ENCODE data around the gene ZYX.
"Not testable (repeated sequence)": the region's sequence is repeated elsewhere in the genome, so short reads cannot be mapped to it uniquely, and the experiment has no call there.

ZYX gene

DNA sequence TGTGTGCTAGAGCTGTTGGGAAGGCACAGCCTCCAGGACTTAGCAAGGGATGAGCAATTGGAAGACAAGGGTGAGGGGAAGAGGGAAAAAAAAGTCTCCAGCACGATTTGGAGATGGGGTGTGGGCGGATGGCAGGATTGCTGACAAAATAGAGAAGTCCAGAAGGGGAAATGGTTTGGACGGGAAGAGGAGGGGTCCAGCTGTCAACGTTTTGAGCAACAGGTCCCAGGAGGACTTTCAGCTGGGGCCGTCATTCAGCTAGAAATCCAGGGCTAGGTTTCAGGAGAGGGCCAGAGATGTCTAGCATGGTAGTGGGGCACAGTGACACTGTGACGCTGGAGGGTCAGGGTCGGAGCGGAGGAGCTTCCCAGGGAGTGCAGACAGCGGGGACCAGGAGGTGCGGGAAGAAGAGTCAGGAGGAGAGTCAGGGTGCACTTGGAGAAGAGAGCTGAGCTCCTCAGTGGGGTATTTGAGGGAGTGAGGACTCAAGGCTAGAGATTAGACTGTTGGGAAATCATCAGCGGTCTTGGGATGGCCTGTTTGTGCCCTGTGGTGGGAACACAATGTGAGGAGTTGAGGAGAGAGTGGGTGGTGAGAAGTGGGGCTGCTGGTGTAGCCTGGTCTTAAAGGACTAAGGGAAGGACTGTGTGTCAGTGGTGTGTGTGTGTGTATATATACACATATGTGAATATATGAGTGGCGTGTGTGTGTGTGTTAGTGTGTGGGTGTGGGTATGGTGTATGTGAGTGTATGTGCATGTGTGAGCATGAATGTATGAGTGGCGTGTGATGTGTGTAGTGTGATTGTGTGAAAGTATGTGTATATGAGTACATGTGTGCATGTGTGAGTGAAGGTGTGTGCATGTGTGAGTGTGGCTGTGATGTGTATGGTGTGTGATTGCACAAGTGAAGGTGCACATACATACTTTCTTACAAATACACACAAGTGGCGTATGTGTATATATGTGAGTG, 3.8 kb downstream of the ZYX start:
- no peak for DNase-seq

DNA sequence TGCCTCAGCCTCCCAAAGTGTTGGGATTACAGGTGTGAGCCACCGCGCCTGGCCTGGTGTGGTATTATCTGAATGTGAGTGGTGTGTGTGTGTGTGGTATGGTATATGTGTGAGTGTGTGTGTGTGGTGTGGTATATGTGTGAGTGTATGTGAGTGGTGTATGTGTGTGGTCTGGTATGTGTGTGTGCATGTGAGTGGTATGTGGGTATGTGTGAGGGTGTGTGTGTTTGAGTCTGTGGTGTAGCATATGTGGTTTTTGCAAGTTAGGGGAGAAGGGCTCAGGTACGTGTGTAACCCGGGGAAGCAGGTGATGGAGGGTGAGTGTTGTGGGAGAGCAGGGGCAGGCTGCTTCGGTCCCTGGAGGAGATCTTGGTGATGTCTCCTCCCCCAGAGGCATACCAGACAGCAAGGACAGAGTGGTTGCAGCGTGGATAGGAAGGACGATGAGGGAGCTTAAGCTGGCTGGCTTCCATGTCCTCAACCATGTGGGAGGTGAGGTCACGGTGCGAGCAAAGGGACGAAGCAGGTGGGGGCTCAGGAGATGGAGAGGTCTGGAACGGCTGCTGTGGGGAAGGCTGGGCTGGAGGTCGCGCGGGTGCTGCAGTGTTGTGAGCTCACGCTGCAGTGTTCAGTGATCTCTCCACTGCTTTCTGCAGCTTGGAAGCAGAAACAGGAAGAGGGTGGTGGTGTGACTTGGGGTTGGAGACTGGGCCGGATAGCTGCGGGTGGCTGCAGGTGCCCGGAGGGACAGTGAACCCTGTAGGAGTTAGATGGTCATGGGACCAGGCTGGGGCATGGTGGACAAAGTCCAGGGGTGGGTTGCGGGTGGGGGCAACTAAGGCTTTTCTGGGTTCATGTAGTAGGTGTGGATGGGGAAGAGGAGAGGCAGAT, 5.0 kb downstream of the ZYX start:
- DNase-seq: no peak

DNA sequence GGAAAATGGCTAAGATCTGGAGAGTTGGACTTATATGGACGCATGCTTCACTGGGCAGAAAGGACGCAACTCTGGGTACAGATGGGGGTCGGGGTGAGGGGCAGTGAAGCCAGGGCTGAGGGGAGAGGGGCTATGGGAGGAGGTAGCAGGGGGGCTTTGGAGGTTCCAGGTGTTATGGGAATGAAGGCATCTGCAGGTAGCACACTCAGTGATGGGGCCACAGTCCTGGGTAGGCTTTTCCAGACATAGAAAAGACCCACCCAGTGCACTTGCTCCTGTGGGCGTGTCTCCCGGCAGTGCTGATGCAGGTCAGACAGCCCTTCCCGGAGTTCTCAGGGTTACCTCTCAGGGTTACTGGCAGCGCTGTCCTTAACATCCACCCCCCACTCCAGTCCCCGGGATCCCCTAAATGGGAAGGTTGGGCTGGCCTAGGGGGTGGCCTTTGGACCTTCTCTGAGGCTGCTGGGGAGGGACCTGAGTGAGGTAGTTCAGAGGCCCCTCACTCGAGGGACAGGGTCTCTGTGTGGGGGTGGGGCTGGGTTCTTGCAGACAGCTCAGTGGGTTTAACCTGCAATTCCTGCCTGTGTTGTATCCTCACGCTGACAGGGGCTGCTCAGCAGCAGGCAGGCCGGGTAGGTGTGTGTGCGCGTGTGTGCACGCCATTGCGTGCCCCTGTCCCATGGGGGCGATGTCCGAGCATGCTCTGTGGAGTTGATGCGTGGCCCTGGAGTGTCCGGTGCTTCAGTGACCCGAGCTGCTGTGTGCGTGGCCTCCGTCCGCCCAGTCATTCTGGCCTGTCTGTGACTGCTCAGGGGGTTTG, 6.2 kb downstream of the ZYX start:
- DNase-seq: no peak

DNA sequence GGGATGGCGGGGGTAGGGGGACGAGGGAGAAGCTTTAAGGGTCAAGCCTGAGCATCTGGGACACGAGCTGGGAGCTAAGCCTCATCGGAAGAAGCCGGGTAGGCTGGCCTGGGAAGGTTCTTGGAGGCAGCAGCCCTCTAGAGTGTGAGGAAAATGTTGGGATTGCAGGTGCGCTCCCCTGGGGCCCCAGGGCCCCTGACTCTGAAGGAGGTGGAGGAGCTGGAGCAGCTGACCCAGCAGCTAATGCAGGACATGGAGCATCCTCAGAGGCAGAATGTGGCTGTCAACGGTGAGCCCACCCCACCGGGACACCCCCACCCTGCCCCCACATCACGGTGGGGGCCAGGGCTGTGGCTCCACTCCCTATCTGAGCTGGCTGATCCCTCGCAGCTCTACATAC, 6.9 kb downstream of the ZYX start:
- DNase-seq: no peak

DNA sequence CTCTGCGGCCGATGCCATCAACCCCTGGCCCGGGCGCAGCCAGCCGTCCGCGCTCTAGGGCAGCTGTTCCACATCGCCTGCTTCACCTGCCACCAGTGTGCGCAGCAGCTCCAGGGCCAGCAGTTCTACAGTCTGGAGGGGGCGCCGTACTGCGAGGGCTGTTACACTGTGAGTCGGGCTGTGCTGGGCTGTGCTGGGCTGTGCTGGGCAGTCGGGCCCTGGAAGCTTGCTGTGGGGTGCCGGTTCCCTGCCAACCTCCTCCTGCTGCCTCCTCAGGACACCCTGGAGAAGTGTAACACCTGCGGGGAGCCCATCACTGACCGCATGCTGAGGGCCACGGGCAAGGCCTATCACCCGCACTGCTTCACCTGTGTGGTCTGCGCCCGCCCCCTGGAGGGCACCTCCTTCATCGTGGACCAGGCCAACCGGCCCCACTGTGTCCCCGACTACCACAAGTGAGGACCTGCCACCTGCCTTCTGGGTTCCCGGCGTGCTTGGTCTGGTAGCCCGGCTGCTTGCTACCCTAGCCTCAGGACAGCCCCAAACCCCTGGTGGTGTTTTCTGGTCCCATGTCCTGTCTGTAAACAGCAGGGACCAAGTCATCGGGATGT, 7.5 kb downstream of the ZYX start:
- DNase-seq: no peak

DNA sequence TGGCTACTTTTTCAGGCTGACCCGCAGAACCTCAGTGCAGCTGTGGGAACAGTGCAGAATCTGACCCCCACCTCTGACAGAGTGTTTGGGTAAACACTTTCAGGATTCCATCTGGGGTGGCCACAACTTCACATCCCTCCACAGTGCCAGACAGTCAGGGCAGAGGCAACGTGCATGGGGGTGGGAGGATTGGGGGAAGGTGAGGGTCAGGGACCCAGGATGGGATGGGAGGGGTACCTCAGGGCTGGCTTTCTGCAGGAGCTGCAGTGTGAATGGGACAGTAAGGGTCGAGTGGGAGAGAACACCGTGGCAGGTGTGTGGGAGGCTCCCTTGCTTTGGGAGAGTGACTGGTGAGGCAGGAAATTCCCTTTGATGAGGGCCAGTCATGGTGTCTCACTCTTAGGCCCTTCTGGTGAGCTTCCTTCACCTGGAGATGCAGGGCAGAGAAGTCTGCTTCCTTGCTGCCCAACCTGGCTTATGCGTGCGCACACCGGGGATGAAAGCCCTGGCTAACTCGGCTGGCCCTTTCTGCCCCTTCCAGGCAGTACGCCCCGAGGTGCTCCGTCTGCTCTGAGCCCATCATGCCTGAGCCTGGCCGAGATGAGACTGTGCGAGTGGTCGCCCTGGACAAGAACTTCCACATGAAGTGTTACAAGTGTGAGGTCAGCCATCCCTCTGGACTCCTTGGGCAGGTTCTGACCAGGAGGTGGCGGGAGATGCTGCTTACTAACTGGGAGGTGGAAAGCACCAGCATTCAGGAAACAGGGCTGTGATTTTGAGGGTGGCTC, 8.4 kb downstream of the ZYX start:
- DNase-seq: no peak

DNA sequence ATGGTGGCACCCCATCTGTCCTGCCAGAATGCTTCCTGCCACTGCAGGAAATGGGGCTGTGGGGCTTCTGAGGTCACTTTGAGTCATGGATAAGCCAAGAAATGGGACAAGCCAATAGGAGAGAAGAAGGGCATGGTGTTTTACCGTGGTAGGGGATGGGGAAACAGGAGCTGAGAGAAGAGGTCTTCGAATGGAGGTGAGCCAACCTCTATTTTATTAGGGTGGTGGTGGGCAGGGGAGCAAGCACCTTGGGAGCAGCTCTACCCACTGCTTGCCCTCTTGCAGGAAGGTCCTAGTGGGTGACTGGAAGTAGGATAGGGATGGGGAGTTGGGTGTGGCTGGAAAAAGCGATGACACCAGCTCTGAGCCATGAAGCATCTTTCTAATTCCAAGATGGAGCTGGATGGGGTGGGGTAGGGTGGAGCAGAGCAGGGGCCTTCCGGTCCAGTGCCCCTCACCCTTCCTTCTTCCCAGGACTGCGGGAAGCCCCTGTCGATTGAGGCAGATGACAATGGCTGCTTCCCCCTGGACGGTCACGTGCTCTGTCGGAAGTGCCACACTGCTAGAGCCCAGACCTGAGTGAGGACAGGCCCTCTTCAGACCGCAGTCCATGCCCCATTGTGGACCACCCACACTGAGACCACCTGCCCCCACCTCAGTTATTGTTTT, 9.1 kb downstream of the ZYX start:
- no peak for DNase-seq

DNA sequence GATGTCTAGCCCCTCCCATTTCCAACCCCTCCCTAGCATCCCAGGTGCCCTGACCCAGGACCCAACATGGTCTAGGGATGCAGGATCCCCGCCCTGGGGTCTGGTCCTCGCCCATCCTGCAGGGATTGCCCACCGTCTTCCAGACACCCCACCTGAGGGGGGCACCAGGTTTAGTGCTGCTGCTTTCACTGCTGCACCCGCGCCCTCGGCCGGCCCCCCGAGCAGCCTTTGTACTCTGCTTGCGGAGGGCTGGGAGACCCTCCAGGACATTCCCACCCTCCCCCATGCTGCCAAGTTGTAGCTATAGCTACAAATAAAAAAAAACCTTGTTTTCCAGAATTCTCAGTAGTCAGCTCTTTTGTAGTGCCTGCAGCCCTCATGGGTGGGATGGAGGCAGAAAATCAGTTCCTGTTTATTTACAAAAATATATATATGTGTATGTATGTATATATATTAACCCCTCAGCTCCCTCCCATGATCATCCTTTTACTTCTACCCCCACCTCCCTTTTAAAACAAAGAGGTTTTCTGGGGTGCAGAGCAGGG, 9.7 kb downstream of the ZYX start:
- no peak for DNase-seq

DNA sequence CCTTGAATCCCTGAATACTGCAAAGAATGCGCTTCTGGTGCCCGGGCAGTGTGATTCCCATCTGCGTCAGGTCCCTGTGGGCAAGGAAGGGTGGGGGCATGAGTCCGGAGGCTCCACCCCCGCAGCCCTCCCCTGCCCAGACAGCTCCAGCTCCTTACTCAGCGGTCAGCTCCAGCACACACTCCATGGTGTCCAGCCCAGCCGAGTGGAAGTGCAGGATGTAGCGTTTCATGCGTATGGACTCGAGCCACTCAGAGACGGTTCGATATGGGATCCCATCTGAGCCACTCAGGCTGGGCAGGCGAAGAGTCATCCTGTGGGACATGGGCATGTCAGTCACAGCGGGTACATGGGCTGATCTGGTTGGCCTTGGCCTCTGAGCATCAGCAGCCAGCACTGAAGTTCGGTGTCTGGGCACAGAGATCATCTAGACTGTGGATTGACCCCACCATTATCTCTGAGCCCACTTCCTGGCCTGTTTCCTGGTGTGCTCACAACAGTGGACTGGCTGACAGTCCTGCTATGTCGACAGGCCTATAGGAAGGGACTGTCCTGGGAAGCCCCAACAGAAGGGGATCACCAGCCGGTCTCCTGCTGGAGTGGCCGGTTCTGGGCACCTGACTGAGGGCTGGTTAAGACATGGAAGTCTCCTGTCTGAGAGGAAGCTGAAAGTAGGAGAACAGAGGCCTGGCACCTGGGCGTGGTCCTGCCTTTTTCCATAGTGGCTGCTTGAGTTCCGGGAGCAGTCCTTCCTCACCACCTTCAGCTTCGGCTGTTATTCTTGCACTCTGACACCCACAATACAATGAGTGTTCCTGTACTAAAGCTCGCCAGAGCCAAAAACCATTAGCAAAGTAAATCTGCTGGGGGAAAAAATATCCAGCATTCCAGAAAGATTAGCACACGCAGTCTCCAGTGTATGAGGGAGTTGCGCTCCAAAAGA, 10.6 kb downstream of the ZYX start:
- DNase-seq: no peak

DNA sequence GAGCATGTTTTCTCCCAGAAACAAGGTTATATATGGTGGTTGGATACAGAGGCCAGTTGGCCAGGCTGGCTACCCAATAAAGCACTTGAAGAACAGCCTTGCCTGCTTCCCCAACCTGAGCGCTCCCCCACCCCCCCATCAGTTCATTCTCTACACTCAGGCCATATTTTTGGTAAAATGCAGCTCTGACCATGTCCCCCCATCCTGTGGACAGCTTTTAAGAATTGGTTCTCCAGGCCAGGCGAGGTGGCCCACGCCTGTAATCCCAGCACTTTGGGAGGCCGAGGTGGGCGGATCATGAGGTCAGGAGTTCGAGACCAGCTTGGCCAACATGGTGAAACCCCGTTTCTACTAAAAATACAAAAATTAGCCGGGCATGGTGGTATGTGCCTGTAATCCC, 11.3 kb downstream of the ZYX start:
- DNase-seq: not testable (repeated sequence)

DNA sequence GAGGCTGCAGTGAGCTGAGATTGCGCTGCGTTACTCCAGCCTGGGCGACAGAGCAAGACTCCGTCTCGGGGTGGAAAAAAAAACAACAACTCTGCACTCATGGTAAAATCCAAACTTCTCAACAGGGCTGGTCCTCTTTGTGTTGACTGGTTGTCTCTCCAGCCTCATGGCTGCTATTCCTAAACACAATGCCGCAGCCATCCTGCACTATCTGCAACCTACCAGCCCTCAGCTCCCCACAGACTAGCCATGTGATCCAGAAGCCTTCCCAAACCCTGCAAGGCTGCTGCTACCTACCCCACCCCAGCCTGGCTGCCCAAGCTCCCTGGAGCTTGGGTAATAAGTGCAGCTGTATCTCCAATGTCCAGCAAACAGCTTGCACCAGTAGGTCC, 11.7 kb downstream of the ZYX start:
- DNase-seq: no peak

DNA sequence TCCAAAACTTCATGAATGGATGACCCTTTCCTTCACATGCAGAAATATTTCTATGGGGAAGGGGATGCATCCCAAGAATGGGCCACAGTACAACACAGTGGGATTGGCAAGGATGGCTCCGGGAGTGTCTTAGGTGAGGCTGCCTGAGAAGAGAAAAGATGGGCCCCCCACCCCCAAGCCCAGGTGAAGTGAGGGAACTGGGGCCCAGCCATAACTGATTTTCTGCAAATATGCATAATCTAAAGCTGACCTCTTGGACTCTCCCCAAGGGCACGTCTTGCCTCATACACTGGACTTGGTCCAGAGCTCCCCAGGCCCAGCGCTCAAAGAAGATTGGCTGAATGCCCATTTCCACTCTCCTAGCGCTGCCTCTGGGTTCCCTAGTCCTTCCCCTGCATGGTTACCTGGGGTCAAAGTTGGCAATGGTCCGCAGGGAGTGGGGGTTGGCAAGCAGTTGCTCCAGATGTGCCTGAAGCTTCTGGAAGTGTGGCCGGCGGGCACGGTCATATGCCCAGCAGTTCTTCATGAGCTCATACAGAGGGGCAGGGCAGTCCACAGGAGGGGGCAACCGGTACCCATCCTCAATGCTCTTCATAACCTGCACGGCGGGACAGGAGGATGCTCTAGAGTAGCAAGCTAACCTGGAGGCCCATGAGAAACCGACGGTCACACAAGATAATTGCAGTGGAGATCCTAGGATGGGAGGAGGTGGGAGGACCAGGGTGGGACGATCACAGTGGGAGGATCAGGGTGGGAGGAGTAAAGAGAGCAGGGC, 12.3 kb downstream of the ZYX start:
- DNase-seq: no peak

DNA sequence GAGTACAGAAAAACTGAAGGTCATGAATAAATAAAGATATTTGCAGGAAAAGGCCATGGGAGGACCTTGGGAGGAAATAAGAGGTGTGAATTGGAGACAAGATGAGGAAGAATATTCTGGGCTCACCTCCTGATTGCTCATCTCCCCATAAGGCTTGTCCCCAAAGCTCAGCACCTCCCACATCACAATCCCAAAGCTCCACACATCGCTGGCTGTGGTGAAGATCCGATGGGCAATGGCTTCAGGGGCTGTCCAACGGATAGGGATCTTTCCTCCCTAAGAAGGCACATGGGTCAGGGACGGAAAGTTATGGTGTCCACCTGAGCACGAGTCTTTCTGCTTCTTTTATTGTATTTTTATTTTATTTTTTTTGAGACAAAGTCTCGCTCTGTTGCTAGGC, 12.9 kb downstream of the ZYX start:
- no peak for DNase-seq

DNA sequence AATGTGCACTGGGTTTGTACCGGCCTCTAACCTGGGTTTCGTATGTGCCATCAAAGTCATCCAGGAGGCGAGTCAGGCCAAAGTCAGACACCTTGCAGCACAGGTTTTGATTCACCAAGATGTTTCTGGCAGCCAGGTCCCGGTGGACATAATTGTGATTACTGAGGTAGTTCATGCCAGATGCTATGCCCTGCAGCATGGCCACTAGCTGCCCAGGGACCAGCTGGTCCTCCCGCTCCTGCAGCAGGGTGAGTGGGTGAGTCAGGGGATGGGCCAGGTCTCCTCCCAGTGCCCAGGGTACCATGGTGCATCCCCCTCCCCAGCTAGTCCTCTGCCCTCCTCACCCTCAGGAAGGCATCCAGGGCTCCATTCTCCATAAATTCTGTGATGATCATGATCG, 13.6 kb downstream of the ZYX start:
- no peak for DNase-seq

DNA sequence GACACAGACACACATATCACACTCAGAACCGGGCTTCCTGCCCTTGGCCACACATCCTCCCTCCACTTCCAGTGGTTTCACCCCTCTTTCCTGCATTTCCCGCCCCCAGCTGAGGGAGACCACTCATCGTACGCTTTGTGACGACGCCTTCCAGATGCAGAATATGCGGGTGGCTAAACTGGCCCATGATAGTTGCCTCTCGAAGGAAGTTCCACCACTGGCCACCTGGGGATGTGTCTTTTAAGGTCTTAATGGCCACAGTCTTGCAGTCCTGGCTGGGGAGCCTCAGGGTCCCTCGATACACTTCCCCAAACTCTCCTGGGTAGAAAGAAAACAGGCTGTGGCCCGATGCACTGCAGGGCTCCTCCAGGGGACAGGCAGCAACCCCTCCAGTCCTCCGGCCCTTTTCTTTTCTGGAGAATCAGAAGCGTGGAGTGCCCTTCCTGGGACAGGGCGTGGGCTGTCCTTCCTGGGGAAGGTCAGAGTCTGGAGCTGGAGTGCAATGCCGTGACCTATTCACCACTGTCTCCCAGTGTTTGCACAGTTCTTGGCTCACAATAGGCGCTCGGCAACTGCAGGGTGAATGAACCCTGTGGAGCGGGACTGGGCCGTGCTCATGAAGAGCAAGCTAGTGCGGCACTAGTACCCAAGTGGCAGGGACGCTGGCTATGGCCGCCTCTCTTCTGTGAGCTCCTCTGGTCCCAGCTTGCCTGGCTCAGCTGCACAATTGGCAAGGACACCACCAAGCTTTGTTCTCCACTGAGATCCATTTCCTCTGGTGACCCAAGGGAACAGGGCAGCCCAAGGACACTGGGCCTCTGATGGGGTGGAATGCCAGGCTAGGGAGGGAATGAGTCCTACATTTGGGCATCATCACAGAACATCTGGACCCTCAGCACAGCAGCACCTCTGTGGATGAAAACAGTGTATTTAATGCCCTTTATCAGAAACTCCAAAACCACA, 14.3 kb downstream of the ZYX start:
- no peak for DNase-seq

DNA sequence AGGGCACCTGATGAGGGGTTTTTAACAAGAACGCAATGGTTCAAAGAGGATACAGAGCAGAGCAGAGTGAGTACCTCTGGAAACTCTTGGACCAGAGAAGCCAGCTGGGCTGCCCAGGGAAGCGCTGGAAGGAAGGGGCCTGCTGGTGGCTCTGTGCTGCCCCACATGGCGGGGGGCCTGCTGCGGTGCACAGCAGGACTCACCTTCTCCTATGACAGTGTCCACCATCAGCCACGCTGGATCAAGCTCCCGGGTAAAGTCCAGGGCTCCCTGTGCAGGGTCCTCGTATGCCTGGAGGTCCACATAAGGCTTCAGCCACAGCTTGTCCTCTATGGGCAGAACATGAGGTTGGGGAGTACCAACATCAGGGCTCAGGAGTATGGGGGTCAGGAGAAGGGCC, 15.0 kb downstream of the ZYX start:
- DNase-seq: no peak

All from right kidney (tissue), 1 donor.